GM12872 (cell line): ENCODE measurements around the gene SLC13A1.
A peak's percentile ranks its signal among the peaks of the same experiment; 100 is the strongest.

ENCODE experiments used
- TF ChIP-seq, protein P1 (sequence below): IDR thresholded peaks from 3 replicates; pipeline ENCODE4 v1.5.1; 2011; ENCODE audit warnings: low read depth, mild to moderate bottlenecking, low read length, moderate library complexity; ENCODE audit not compliant: insufficient read depth

Gene SLC13A1

GRCh38 chr7:123157606-123158005 lies 42.2 kb downstream of the SLC13A1 start:
- TF ChIP-seq, protein P1, sequence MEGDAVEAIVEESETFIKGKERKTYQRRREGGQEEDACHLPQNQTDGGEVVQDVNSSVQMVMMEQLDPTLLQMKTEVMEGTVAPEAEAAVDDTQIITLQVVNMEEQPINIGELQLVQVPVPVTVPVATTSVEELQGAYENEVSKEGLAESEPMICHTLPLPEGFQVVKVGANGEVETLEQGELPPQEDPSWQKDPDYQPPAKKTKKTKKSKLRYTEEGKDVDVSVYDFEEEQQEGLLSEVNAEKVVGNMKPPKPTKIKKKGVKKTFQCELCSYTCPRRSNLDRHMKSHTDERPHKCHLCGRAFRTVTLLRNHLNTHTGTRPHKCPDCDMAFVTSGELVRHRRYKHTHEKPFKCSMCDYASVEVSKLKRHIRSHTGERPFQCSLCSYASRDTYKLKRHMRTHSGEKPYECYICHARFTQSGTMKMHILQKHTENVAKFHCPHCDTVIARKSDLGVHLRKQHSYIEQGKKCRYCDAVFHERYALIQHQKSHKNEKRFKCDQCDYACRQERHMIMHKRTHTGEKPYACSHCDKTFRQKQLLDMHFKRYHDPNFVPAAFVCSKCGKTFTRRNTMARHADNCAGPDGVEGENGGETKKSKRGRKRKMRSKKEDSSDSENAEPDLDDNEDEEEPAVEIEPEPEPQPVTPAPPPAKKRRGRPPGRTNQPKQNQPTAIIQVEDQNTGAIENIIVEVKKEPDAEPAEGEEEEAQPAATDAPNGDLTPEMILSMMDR: no peak

GRCh38 chr7:123155571-123155970 lies 44.2 kb downstream of the SLC13A1 start:
- TF ChIP-seq, protein P1: no peak

DNA sequence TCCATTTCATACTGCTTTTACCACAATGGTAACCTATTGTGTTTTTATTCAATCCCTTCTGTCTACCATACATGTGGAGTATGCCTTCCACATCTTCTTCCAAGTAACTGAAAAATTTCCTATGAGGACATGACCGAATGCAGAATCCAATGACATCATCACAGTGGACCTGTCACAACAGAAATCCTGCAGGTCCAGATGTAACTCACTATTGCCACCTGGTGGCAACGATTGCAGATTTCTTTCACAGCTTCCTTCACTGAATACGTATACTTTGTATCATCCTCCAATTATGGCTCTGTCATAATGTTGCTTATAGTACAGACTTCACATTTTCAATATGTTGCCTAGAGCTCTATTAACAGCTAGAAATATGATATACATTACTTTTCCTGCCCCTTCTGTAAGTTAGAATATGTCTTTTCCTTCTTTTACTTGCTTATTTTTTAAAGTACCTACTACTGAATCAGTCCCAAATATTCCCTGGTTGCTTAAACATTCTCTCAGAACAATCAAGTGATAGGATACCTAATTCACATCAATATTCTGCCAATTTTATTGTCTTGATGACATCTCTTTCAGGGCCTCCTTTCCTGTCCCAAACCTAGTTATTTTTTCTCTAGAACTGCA lies 45.4 kb downstream of the SLC13A1 start:
- TF ChIP-seq, protein P1: peak; percentile 78

DNA sequence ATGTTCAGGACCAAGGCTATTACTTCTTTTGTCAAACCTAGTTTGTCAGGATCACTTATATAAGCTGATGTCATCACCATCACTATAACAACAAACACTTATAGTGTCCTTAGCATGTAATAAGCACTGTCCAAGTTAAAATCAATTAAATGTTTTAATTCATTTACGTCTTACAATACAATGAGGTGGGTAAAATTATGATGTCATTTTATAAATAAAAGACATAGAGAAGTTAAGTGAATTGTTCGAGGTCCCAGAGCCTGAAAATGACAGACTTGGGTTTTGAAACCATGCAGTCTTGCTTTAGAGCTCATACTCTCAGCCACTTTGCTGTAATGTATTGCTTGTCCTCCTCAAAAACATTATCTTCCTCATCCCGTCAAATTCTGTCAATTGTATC lies 48.3 kb downstream of the SLC13A1 start:
- TF ChIP-seq, protein P1: no peak

DNA sequence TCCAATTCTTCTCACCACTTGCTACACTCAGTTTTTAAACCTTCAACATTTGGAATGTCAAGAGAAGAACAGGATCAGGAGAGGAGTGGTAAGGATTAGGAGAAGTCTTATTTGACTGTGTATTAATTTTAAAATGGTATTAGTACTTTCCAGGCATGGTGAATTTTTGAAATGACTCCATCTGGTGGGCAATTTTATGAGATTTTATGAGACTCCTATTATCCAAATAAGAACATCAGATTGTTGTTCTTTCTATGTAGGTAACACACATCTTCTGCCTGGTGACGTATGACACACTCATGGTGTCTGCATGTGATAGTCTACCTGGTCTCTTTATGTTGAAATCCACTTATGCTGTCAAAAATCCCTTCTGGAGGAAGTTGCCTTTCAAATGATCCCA lies 51.0 kb downstream of the SLC13A1 start:
- TF ChIP-seq, protein P1: no peak

DNA sequence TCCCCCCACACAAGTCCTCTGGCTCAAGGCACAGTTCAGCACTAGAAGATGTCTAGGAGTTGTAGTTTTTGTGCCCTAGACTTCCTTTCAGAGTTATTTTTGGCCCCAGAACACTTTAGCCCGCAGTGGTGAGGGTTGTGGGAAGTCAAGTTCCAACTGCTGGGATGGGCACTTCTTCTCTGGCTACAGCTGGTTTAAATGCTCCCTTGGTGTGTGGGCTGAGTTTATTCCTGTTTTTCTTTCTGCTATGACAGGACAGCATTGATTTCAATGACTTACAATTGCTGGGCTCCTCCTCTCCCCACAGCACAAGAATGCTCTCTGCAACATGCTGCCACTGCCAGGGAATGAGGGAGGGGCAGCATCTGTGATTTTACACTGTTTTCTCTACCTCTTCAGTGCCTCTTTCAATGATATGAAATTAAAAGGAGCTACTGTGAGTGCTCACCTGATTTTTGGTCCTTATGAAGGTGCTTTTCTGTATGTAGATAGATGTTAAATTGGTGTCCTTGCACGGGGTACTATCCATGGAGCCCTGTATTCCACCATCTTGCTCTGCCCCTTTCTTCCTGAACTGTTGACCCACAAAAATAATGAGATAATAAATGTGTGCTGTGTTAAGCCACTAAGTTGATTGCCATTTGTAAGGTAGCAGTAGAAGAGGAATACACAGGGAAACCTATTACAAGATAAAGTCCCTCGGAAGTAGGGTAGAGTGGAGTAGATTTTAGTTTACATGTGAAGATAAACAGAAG lies 56.3 kb downstream of the SLC13A1 start:
- TF ChIP-seq, protein P1: no peak

DNA sequence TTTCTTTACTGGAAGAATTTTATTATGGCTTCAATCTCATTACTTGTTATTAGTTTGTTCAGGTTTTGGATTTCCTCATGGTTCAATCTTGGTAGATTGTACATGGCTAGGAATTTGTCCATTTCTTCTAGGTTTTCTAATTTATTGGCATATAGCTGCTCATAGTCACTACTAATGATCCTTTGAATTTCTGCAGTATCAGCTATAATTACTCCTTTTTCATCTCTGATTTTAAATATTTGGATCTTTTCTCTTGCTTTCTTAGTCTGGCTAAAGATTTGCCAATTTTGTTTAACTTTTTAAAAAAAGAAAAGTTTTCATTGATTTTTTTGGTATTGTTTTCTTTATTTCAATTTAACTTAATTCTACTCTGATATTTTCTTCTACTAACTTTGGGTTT lies 59.2 kb downstream of the SLC13A1 start:
- TF ChIP-seq, protein P1: no peak
